GM18517 (cell line): Measurements from ENCODE around the gene RPS3.
"Not testable (repeated sequence)": the region's sequence is repeated elsewhere in the genome, so short reads cannot be mapped to it uniquely, and the experiment has no call there.

Experiments used
- ATAC-seq: cut with Tn5 transposase; IDR thresholded peaks from one replicate; pipeline ENCODE4 v1.9.1; 2021; ENCODE audit warnings: mild to moderate bottlenecking, moderate library complexity; ENCODE audit not compliant: unreplicated experiment

Gene RPS3

DNA sequence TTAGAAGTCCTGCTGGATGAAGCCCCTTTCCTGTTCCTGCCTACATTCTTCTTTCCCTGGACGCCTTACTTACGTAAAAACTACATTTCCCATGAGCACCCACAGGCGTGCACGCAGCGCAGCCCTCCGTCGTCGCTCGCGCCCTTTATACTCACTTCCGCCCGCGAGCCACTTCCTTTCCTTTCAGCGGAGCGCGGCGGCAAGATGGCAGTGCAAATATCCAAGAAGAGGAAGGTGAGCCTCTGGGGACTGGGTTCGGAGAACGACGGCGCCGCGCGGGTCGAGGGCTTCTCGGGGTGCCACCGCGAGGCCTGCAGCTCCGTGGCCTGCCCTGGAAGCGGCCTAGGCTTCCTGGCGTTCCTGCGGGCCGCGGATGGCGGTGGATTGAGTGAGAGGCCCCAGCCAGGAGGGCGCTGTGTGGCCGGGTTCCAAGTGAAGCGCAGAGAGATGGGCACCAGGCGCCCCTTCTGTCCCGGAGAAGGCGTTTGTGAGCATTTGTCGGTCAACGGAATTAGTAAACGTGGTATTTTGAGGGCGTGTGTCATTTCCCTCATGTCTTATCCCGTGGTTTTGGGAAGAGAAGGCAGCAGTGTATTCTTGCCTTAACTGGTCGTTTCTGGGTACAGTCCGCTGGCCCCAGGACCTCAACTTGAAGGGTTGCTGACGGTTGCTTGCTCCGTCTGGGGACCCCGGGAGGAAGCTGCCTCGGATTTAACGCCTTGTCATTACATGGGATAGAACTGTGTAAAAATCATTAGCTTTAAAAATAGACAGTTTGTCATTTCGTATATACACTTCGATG lies at the start of gene RPS3:
Gene RPS3, plus strand, starts transcription at position 175 of the 802 bp plus-strand sequence. Its CDS starts 30 bp downstream, at position 205.
- peak; percentile 82 for ATAC-seq

DNA sequence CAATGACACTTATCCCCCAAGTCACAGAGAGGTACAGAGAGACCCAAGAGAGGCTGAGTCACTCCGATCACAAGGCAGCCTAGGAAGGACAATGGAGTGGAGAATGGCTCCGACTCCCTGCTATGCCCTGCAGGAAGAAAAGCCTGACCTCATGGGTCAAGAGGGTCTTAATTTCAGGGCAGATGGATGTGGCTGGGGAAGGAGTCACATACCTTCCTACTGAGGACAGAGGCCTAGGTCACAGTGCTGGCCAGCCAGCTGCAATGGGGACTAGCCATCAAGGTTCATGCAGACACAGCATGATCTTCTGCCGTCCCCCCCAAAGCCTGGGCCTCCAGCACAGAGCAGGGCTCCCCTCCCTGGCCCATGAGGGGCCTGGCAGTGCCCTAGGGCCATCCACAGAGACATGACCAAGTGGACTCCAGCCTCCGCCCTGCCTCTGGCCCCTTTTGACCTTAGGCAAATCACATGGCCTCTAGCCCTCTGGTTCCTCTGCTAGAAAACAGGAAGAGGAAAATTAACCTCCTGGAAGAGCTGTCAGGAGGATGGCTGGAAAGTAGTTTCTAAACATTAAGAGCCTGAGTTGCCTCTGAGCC lies 49.7 kb upstream of the RPS3 start:
- no peak for ATAC-seq

DNA sequence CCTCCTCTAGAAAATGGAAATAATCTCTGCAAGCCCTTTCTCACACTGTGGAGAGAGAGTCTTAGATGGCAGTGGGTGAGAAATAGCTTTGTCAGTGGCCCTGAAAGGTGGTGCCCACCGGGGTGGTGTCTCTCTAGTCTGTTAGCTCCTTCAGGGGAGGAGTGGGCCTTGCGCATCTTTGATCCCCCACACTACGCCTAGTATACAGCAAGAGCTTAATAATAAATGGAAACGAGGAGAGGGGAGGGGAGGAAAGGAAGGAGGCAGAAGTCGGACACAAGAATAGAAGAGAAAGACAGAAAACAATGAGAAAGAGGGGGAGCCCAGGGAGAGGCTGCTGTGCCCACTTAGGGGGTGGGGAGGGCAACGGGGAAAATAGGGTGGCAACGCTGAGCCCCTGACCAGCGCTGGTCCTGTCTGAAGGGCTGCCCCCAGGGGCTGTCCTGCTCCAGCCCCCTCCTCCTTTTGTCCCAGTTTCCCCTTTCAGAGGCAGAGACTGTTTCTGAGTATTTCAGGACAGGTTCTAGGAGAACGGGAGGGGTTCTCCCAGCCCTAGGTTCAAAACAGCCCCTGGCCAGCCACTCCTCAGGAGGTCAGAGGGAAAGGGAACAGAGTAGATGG lies 49.1 kb upstream of the RPS3 start:
- ATAC-seq = no peak

DNA sequence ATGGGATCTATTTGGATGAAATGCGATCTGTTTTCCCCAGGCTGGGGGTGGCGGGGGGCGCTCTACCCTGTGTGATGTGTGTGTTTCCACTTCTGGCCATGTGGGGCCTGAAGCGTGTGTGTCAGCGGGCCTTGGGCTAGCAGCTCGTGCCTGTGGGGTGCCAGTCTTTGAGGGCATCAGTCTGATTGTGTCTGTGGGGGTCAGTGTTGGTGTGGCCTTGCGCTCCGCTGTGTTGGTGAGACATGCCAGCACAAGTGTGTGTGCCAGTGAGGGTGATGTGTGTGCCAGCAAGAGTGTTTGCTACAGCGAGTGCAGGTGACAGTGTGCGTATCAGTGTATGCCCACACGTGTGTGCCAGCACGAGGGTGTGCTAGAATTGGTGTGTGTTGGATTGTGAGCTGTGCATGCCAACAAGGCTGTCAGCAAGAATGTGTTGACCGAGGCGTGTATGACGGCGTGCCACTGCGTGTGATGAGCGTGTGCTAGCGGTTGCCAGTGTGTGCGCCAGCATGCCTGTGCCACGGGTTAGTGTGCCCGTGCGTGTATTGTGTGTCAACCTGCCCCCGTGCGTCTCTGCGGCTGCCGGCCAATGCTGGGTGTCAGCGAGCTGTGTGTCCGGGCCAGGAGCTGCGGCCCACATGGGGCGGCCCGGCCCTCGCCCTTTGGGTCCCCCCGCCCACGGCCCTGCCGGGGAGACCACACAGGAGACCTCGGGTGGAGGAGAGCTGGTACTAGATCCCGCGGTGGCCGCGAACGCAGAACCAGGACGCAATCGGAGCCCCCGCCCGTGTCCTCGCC lies 48.4 kb upstream of the RPS3 start:
- ATAC-seq = no peak

DNA sequence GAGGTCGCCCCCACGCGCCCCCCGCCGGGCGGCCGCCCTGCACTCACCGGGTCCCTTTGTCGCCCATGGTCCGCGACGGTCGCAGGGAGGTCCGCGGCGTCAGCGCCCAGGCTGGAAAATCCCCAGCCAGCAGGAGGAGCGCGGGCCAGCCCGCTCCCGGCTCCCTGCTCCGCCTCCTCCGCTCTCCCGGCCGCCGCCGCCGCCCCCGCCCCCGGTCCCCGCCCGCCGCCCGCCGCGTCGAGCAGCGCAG lies 47.9 kb upstream of the RPS3 start, which contains the start of gene ARRB1:
Gene ARRB1, minus strand, starts transcription at position 121 of the 250 bp plus-strand sequence. Its CDS starts 54 bp downstream, at position 67.
- no peak for ATAC-seq

DNA sequence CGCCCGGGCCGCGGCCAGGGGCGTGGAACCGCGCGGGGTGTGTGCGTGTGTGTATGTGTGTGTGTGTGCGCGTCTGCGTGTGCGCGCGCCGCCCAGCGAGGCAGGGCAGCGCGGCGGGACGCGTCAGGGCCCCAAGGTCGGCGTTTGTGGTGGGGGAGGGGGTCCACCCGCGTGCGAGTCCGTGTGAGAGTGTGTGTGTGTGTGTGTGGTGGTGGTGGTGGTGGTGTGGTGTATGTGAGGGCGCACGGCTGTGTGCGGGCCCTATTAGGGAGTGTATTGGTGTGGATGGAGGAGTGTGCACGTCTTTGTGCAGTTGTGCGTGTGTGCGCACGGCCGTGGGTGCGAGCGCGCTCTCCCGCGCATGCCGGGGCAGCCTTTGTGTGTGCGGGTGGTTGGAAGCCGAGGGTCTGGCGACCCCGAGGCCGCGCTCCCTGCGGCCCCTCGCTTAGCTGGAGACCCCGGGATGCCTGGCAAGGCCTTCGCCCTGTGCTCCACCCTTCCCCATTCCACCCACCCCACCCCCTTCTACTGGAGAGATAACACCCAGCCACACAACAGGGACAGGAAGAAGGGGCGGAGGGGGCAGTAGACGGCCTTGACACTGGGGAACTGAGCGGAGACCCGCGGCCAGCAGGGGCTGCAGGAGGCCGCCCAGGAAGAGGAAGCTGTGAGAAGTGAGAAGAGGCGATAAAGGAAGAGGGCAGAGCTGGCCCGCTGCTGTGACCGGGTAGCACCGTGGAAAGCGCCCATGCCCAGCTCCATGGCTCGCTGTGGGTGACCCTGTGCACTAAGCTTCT lies 47.3 kb upstream of the RPS3 start:
- ATAC-seq = no peak

DNA sequence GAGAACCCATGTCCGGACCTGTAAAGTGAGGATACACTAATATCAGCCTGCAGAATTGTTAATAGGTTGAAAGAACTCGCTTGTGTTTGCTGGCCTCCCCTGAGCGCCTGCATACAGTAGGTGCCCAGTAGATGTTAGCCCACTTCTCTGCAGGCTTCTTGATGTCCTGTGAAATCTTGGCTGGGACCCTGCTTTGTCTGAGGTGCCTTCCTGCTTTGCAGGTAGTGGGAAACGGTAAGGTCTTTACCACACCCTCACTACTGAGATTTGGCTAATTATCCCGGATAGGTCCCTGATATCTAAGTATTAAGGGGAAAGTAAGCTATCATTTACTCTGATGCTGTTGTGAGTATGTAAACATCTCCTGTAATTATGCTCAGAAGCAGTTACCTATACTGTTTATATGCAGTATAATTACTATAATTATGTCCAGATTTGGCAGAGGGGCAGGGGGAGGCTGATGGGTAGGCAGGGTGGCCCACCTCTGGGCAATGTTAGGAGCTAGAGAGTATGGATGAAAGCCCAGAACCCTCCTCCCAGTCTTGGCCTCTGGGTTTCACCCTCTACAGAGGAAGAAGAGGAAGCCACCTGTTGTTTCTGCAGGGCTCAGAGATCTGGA lies 46.6 kb upstream of the RPS3 start:
- no peak for ATAC-seq

DNA sequence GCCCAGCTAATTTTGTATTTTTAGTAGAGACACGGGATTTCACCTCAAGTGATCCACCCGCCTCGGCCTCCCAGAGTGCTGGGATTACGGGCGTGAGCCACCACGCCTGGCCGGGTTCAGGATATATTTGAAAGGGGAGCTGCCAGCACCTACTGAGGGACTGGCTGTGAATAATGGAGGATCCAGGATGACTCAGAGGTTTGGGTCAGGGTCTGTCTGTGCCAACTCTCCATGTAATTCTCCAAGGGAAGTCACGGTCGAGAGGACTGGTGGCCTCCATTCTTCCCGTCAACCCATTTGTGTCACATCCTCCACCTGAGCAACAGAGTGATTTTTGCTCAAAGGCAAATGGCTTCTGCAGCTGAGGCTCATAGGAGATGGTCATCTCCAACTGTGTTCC lies 44.3 kb upstream of the RPS3 start:
- no peak for ATAC-seq

DNA sequence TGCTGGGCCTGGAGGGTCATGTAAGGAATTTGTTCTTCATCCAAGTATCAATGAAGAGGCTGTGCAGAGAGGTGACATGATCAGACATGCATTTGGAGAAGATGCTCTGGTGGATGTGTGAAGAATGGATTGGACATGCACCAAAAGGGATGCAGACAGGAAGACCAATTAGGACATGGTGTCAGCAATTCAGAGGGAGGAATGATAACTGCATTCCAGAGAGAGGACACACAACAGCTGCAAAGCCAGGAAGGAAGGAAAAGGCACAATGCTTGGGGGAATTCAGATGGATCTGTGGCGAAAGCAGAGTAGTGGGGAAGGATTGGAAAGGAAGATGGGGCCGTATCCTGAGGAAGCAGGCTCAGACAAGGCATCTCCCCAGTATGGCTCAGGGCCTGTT lies 42.7 kb upstream of the RPS3 start:
- no peak for ATAC-seq

DNA sequence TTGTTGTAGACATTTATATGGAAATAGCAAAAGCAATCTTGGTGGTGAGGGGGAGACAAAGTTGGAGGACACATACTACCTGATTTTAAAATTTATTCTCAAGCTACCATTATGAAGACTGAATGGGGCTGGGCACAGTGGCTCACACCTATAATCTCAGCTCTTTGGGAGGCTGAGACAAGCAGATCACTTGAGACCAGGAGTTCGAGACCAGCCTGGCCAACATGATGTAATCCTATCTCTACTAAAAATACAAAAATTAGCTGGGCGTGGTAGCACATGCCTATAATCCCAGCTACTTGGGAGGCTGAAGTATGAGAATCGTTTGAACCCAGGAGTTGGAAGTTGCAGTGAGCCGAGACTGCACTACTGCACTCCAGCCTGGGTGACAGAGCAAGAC lies 37.0 kb upstream of the RPS3 start:
- ATAC-seq = not testable (repeated sequence)

DNA sequence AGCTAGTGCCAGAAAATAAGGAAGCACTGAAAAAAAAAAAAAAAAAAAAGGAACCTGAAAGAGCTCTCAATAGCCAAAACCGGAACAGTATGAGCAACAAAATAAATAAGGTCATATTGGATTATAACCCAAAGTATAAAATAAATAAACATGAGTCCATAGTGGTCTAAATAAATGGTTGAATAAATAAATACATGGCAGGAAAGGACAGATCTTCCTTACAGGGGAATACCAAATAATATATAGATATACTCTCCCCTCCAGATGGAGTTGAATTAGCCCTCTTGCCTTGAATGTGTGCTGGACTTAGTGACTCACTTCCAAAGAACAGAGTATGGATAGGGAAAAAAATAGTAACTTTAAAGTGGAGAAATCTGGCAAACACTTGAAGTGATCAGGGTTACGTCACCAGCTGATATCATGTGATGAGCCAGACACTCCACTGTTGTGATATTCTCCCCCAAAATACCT lies 33.6 kb upstream of the RPS3 start:
- no peak for ATAC-seq

DNA sequence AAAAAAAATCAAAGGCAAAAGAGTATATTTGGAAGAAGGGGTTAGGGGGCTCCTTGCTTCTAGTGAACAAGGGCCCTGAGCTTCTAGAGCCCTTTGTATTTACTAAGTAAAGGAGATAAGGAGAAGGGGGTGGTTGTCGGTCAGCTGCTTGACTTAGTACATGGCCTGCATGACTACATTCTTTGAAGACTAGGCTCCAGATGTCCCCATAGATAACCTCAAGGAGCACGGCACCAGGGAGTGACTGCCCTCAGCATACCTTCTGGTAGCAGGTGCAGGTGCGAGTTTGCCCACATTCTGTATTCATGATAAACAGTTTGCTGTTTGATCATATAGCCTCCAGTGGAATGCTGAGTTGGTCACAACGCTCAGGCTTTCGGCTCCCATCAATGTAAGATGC lies 32.5 kb upstream of the RPS3 start:
- ATAC-seq = not testable (repeated sequence)

DNA sequence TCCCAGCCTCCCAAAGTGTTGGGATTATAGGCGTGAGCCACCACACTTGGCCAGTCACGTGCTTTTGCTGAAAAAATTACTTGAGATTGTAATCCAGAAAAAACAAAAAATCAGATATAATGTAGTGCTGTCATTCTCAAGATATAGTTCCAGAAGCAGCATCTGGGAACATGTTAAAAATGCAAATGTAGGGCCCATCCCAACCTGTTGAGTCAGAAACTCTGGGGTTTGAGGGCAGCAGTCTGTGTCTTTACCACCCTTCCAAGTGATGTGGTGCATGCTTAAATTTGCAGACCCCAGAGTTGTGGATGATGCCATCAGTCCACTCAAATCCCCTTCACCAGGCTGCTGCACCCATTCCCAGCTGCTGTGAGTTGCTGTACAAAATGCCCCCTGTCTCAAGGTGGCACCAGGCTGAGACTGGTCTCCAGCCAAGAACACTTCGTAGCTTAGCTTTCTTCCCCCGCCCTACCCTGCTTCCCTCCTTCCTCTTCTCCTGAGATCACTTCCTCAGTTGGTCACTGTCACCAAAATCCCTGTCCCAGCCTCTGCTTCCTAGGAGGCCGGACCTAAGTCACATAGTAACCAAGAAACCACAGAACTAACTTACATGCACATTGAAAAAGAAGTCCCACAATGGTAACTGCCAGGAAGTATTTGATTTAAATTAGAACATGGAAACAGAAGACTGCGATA lies 29.6 kb upstream of the RPS3 start:
- no peak for ATAC-seq

DNA sequence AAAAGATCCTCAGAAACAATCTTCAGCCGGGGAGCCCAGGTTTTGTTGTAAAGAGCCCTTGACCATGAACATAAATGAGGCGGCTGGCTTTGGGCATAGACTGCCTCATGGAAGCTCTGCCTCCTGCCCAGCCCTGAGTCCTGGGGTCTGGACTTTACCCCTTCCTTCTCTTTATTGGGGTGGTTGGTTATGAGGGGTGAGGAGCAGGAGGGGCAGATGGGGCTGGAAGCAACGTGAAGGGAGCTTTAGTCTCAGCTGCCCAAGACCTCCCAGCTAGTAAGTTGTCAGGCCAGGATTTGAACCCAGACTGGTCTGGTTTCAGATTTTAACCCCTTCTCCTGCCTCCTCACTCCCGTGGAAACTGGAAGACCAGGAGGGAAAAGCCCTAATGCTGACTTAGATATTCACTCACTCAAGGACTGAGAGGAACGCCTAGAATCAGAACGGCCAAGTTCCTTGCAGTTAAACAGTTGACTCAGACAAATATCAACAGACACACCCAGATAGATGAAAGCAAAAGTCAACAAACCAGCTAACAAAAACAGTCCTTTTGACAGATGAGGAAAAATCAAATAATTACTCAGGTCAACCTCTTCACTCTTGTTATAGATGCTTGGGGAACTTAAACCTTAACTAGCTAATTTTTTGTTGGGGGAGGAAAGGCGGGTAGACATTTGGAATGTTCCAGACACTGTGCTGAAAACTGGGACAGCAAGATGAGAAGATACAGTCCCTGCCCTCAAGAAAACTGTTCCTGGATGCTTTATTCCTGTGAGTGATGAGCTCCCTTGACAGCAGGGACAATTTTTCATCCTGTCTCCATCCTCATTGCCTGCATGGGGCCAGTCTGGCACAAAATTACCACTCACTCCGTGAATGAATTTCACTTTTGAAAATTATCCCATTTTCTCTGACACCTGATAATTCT lies 27.1 kb upstream of the RPS3 start:
- ATAC-seq = no peak

DNA sequence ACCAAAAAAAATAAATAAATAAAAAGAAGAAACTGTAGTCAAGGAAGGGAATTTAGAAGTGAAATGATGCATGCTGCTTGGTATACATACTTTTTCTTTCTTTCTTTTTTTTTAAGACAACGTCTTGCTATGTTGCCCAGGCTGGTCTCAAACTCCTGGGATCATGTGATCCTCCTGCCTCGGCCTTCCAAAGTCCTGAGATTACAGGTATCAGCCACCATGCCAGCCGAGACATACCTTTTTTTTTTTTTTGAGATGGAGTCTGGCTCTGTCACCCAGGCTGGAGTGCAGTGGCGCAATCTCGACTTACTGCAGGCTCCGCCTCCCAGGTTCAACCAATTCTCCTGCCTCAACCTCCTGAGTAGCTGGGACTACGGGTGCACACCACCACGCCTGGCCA lies 26.1 kb upstream of the RPS3 start:
- ATAC-seq = no peak

DNA sequence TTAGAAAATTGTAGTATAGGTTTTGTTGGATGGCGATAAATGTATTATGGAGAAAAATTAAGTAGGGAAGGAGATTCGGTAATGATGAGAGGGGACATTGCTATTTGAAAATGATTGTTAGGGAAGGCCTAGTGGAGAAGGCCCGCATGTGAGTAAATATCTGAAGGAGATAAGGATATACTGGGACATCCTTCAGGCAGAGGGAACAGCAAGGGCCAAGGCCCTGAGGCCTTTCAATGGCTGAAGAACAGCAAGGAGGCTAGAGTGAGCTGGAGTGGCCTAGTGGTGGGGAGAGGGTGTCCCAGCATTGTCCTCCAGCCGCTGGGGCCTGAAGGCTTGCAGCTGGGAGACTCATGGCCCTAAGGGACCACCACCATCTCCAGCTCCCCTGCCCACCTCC lies 24.7 kb upstream of the RPS3 start:
- no peak for ATAC-seq

DNA sequence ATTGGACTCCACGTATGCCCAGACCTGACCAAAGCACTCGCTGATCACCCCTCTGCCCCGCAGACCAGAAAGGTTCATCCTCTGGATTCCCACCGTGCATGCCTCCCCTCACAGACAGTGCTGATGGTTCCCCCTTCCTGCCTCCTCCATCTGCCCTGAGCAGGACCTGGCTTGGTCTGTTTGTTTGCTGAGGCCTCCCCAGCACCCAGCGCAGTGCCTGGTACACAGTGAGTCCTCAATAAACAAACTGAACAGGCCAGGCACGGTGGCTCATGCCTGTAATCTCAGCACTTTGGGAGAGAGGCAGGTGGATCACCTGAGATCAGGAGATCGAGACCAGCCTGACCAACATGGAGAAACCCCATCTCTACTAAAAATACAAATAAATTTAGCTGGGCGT lies 23.7 kb upstream of the RPS3 start:
- no peak for ATAC-seq

DNA sequence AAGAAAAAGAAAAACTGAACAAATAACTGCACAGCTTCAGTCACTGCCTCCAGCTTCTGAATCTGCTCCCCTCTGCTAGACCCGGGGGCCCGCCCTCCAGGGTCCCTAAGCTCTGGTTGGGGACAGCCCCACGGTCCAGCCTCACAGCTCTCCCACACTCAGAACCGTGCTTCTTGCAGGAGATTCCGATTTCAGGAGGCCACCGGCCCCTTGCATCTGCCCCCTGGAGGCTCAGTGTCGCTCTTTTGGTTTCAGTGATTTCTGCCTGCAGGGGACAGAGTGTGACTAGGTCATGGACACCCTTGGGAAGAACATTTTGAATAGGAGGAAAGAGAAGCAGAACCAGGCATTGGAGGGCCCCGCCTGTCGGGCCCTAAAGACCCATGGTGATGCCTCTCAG lies 23.1 kb upstream of the RPS3 start:
- ATAC-seq = no peak

DNA sequence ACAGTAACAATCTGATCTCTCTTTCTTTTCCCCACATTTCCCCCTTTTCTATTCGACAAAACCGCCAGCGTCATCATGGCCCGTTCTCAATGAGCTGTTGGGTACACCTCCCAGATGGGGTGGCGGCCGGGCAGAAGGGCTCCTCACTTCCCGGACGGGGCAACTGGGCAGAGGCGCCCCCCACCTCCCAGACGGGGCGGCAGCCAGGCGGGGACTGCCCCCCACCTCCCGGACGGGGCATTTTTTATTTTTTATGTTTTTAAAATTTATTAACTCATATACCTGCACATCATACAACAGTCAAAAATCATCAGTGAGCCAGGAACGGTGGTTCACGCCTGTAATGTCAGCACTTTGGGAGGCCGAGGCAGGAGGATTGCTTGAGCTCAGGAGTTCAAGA lies 20.5 kb upstream of the RPS3 start:
- not testable (repeated sequence) for ATAC-seq
